Fibroblast of lung (primary cell): ENCODE results near the gene MCTP1. TPM values are rescaled to one million over a fixed set of nuclear protein-coding genes. Genes with fewer than 3 reads are reported as not detected.

Experiments
- DNase-seq, 2 donors: peaks; one replicate each; pipeline versions ENCODE4 v3.0.0 to v3.0.0-alpha.2; 2010; ENCODE audit warnings: low read depth in 2 of 2
- H2AFZ ChIP-seq: 2 replicates; pipeline ENCODE4 v1.5.1; 2012; ENCODE audit warnings: low read length, control low read depth, inconsistent platforms
- H3K27ac ChIP-seq: 2 replicates; pipeline ENCODE4 v1.5.1; 2011; ENCODE audit warnings: low read length, control low read depth; ENCODE audit not compliant: insufficient read depth
- H3K27me3 ChIP-seq: 2 replicates; pipeline ENCODE4 v1.5.1; 2011; ENCODE audit warnings: mild to moderate bottlenecking, low read length; ENCODE audit not compliant: control insufficient read depth, insufficient read depth
- H3K36me3 ChIP-seq: 2 replicates; pipeline ENCODE4 v1.5.1; 2011; ENCODE audit warnings: low read length; ENCODE audit not compliant: control insufficient read depth, insufficient read depth
- H3K4me1 ChIP-seq: 2 replicates; pipeline ENCODE4 v1.5.1; 2011; ENCODE audit warnings: low read length; ENCODE audit not compliant: control insufficient read depth, insufficient read depth; ENCODE audit errors: extremely low read depth
- H3K4me2 ChIP-seq: 2 replicates; pipeline ENCODE4 v1.5.1; 2011; ENCODE audit warnings: low read length, control low read depth; ENCODE audit not compliant: insufficient read depth; ENCODE audit errors: extremely low read depth
- H3K4me3 ChIP-seq, 4 experiments: fragments of 200-600 bp in 1 of 4; sonication (generic) in 1 of 4; replicated peaks in 1 of 4; 2 replicates each; pipeline ENCODE4 v1.5.1; 2011 to 2016; ENCODE audit warnings: low read length in 4 of 4, low read depth in 3 of 4, mild to moderate bottlenecking in 3 of 4, control low read depth in 2 of 4, inconsistent platforms in 1 of 4, mixed read lengths in 1 of 4; ENCODE audit not compliant: insufficient read depth in 1 of 4; ENCODE audit errors: control extremely low read depth in 1 of 4
- H3K79me2 ChIP-seq: 2 replicates; pipeline ENCODE4 v1.5.1; 2012; ENCODE audit warnings: mild to moderate bottlenecking, low read length, inconsistent platforms; ENCODE audit not compliant: control insufficient read depth, insufficient read depth
- H3K9ac ChIP-seq: 2 replicates; pipeline ENCODE4 v1.5.1; 2011; ENCODE audit warnings: mild to moderate bottlenecking, low read length, control low read depth; ENCODE audit not compliant: insufficient read depth
- H3K9me3 ChIP-seq: 2 replicates; pipeline ENCODE4 v1.5.1; 2012; ENCODE audit warnings: low read depth, low read length; ENCODE audit not compliant: control insufficient read depth, insufficient read depth
- H4K20me1 ChIP-seq: 2 replicates; pipeline ENCODE4 v1.5.1; 2011; ENCODE audit warnings: low read length; ENCODE audit not compliant: control insufficient read depth, insufficient read depth; ENCODE audit errors: extremely low read depth
- EZH2 ChIP-seq: IDR thresholded peaks from 2 replicates; pipeline ENCODE4 v1.5.1; 2012; ENCODE audit warnings: low read length, control low read depth, mild to moderate bottlenecking; ENCODE audit errors: missing control alignments
- polyA plus RNA-seq, 2 donors: library from polyadenylated mRNA; depleted of rRNA in 1 of 2; stranded (reverse) in 1 of 2; unstranded in 1 of 2; fragments of >200 nt; gene quantifications; 2 replicates each; pipeline ENCODE4 v1.2.1, GENCODE V29; 2011 to 2012; ENCODE audit warnings: missing spikeins in 1 of 2
- total RNA-seq: library from RNA; depleted of rRNA; stranded (reverse); fragments of >200 nt; gene quantifications from 2 replicates; pipeline ENCODE4 v1.2.1, GENCODE V29; 2014
- TF ChIP-seq, protein P1 (sequence below), 2 donors: IDR thresholded peaks in 1 of 2; conservative IDR thresholded peaks in 1 of 2; 1 replicate in 1 of 2; 2 replicates in 1 of 2; pipeline ENCODE4 v1.5.1; 2011 to 2012; ENCODE audit warnings: low read length in 2 of 2, control low read depth in 1 of 2, inconsistent platforms in 1 of 2, low read depth in 1 of 2, mild to moderate bottlenecking in 1 of 2

The MCTP1 gene
- total and polyA plus RNA-seq, 2 donors (not counting 1 experiment from before 2014, with no cell fraction given), result 0.78 to 7.9 TPM

DNA sequence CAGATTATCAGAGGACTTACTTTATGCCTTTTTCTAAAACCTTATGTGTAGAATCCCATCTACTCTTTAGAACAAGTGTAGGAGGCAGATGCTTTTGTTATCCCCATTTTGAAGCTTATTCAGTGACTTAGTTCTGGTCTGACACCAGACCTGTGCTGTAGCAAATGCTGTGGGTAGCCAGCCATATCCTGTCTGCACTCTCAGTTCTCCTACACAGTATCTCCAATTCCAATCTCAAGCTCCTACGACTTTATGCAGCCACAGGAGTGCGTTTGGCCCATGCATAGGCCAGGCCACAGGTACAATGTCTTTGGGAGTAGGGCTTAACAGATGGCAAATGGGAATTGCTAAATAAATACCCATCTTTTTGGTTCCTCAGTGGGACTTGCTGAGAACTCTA is 292.6 kb downstream of the MCTP1 start:
- Histone ChIP-seq H3K9ac (no peak overlapping the region), H4K20me1 (no peaks in the 10 kb centered on the region), H3K9me3 (no peaks in the 10 kb centered on the region), H3K36me3 (no peaks in the 10 kb centered on the region), H2AFZ (no peak overlapping the region), H3K27ac (no peak overlapping the region), H3K79me2 (no peaks in the 10 kb centered on the region), H3K27me3 (no peaks in the 10 kb centered on the region), H3K4me2 (no peak overlapping the region), H3K4me1 (no peaks in the 10 kb centered on the region), H3K4me3 (no peak overlapping the region)
- no peak for DNase-seq
- no peak for TF ChIP-seq EZH2
- TF ChIP-seq, protein P1, sequence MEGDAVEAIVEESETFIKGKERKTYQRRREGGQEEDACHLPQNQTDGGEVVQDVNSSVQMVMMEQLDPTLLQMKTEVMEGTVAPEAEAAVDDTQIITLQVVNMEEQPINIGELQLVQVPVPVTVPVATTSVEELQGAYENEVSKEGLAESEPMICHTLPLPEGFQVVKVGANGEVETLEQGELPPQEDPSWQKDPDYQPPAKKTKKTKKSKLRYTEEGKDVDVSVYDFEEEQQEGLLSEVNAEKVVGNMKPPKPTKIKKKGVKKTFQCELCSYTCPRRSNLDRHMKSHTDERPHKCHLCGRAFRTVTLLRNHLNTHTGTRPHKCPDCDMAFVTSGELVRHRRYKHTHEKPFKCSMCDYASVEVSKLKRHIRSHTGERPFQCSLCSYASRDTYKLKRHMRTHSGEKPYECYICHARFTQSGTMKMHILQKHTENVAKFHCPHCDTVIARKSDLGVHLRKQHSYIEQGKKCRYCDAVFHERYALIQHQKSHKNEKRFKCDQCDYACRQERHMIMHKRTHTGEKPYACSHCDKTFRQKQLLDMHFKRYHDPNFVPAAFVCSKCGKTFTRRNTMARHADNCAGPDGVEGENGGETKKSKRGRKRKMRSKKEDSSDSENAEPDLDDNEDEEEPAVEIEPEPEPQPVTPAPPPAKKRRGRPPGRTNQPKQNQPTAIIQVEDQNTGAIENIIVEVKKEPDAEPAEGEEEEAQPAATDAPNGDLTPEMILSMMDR (conservative IDR thresholded peaks at IDR 0.05 in 1 of 2, IDR thresholded peaks at IDR 0.05 in 1 of 2; ENCODE audit: low read depth in 1 of 2, low read length in 2 of 2), result no peak

DNA sequence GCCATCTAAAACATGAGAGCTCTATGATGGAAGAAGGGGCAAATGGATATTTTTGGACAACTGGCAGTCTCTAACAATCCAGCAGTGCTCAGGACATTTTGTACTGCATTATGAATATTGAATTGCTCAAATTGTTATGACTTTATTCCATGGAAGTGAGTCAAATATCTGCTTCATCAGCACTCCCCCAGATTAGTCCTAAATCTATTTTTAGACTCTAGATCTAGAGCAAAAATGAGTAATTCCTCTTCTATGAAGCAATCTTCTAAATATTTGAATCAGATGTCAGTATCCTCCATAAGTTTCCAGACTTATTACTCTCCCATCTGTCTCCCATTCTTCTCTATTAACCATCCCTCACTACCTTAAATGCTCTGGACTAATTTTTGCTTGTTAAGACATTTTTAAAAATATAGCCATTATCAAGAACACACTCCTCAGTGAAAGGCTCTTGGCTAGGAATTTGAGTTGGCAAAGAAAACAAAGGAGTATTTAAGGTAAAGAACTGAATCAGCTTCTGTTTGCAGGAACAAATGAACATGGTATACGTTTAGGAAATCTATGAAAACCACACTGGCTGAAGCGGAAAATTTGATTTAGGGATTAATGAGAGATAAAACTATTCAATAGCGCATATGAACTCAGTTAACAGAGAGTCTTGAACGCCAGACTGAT is 300.9 kb downstream of the MCTP1 start:
- Histone ChIP-seq H3K36me3 (no peaks in the 10 kb centered on the region), H3K27me3 (no peaks in the 10 kb centered on the region), H3K27ac (no peak overlapping the region), H4K20me1 (no peaks in the 10 kb centered on the region), H3K9me3 (no peaks in the 10 kb centered on the region), H3K9ac (no peak overlapping the region), H3K4me2 (peak overlapping the region; percentile 61), H3K79me2 (no peaks in the 10 kb centered on the region), H3K4me1 (peaks cover 3% of the 10 kb centered on the region), H2AFZ (no peak overlapping the region), H3K4me3 (no peak overlapping the region)
- DNase-seq, result peak; percentile 68 to 85
- TF ChIP-seq EZH2, result no peak
- TF ChIP-seq, protein P1 (conservative IDR thresholded peaks at IDR 0.05 in 1 of 2, IDR thresholded peaks at IDR 0.05 in 1 of 2; ENCODE audit: low read depth in 1 of 2, low read length in 2 of 2), result no peak

DNA sequence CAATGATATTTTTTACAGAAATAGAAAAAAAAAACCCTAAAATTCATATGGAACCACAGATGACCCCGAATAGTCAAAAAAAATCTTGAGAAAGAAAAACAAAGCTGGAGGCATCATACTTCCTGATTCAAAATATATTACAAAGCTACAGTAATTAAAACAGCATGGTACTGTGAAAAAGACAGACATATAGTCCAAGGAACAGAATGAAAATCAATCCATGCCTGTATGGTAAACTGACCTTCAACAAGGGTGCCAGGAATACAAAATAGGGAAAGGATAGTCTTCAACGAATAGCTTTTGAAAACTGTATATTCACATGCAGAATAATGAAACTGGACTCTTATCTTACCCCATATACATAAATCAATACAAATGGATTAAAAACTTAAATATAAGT is 307.5 kb downstream of the MCTP1 start:
- Histone ChIP-seq H4K20me1 (no peaks in the 10 kb centered on the region), H3K4me1 (no peaks in the 10 kb centered on the region), H3K4me2 (no peak overlapping the region), H3K9ac (no peak overlapping the region), H3K9me3 (no peaks in the 10 kb centered on the region), H2AFZ (no peak overlapping the region), H3K27me3 (no peaks in the 10 kb centered on the region), H3K27ac (no peak overlapping the region), H3K36me3 (no peaks in the 10 kb centered on the region), H3K4me3 (no peak overlapping the region), H3K79me2 (no peaks in the 10 kb centered on the region)
- no peak for DNase-seq
- no peak for TF ChIP-seq EZH2
